Vagina (tissue), 2 donors: ENCODE results near the gene CGB3.

Experiments used
- CTCF ChIP-seq, 3 experiments: fragments of 450-650 bp in 2 of 3; fragments of 200-600 bp in 1 of 3; sonication (generic) in 1 of 3; IDR thresholded peaks; one replicate each; pipeline ENCODE4 v1.5.1; 2017 to 2019; ENCODE audit warnings: antibody characterized with exemption in 3 of 3, mild to moderate bottlenecking in 2 of 3, moderate library complexity in 2 of 3
- POLR2A ChIP-seq, 2 donors: fragments of 450-650 bp; IDR thresholded peaks; one replicate each; pipeline ENCODE4 v1.6.1; 2017; ENCODE audit warnings: antibody characterized with exemption in 2 of 2, mild to moderate bottlenecking in 2 of 2, moderate library complexity in 2 of 2

GRCh38 chr19:49011194-49011593 is 12.9 kb downstream of the CGB3 start:
- TF ChIP-seq CTCF (IDR thresholded peaks at IDR 0.05): no peak
- TF ChIP-seq POLR2A (IDR thresholded peaks at IDR 0.05): no peak
